ENCODE data around the gene GRM4.

GRM4 gene

DNA sequence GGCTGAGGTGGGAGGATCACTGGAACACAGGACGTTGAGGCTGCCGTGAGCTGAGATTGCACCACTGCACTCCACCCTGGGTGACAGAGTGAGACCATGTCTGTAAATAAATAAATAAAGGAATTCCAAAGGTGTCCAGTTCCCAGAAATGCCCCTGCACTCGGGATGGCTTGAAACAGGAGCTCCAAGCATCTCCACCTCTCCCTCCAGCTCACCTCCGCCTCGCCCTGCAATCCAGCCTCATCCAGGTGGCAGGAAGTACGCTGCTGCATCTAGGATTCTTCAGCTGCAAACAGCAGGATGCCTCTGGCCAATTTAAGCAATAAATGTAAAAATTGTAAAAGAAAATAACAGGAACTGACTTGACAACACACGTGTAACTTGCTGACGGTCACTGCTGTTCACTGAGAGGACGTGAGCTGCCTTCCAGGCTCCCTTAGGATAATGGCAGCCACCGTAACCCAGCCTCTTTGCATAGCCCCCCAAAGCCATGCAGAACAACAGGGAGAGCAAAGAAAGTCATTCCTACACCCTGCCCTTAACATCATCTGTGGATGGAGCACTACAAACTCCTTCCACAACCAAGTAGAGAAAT is 11.4 kb upstream of the GRM4 start:
- no peak for DNase-seq

DNA sequence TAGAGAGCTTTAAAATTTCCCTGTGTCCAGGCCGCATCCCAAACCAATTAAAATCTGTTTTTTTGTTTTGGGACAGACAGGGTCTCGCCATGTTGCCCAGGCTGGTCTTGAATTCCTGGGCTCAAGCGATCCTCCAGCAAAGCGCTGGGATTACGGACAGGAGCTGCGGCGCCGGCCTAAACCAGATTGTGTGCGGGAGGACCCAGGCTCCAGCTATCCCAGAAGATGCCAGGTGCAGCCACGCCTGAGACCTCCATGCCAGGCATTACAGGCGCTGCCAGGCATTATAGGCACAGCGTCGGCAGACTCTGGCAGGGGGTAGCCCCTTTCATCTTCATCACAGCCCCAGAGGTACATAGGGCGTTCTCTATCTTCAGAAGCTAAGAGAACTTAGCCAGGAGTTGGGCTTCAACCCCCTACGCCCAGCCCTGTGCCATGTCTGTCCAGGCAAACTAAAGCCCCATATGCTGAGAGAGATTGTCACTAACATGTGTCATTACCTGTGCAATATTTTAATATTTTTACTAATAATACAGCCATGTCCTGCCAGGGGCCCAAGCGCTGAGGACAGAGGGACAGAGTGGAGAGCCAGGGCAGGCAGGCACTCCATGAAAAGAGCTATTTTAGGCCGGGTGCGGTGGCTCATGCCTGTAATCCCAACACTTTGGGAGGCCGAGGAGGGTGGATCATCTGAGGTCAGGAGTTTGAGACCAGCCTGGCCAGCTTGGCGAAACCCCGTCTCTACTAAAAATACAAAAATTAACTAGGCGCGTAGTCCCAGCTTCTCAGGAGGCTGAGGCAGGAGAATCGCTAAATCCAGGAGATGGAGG is 9.8 kb upstream of the GRM4 start:
- no peak for DNase-seq

DNA sequence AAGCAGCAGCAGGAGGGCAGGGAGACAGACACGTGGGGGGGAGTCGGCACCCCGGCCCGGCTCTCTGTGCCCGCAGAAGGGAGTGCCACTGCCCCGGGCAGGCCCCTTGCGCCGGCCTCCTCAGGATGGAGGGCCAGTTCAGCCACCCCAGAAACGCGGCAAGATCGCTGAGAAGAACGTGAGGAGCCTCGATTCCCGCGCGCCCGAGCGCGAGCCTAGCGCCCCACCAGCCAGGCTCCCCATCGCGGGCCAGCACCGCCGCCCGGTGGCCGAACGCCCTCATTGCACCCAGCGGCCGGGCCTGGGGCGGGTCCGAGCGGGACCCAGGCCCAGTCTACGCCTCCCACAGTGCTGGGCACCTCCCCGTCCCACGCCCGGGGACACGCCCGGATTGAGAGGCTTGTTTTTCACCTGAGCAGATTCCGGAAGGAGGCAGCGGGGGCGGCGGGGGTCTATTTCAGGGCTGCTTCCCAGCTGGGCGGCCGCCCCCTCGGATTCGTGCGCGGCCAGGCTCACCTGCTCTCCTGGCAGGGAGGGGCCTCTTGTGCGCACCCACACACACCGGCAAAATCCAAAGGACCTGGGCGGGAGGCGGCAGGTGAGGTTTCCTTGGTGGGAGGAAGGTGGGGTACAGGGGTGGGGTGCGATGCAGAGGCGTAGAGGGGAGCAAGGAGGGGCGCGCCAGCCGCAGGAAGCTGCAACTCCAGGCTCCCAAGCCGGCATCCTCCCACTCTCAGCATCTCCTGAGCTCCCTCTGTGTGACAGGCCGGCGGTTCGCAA is 9.0 kb upstream of the GRM4 start:
- peak; percentile 44 to 66 for DNase-seq

DNA sequence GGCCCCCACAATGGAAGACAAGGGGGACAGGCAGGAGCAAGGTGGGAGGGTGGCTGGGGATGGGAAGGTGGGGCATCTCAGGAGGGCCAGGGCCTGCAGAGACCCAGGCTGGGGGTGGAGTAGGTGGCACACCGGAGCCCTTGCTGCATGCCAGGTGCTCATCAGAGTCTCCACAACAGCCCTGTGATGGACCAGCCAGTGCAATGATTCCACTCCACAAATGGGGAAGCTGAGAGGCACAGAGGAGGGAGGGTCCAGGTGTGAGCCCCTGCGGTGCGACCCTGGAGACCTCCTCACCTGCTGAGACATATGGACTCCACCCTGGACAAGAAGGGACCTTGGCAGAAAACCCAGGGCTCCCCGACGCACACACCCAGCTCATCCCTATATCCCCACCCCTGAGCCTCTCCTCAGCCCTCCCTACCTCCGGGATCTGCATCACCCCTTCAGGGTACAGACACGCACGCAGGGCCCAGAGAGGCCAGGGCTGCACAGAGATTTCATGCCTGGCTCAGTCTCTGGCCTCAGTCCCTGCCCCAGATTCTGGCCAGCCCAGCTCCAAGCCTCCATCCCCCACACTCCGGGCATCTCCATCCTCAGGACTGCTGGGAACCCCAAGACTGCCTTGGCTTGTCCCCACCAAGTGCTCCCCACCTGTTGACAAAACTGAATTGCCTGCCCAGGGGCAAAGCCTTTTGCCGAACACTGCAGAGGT is 7.1 kb upstream of the GRM4 start:
- no peak for DNase-seq

DNA sequence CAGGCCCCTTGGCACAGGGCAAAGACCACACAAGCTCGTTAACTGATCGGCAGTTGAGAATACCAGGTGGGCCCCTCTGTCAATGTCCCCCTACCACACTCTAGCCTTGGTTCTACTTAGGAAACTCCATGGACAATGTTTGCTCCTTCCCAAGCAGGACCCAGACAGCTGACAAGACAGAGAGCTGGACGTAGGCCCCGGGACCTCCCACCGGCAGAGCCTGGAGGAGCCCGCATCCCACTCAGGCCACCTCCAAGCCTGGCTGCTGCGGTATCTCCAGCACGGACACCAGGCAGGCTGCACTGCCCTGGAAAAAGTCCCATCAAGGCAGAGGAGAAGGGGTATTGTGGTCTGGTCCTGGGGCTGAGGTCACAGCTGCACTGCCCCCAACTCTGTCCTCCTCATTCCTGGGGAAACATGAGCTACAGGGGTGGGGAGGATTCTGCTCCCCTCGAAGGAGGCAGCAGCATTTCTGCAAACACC is 6.2 kb upstream of the GRM4 start:
- DNase-seq, result no peak

DNA sequence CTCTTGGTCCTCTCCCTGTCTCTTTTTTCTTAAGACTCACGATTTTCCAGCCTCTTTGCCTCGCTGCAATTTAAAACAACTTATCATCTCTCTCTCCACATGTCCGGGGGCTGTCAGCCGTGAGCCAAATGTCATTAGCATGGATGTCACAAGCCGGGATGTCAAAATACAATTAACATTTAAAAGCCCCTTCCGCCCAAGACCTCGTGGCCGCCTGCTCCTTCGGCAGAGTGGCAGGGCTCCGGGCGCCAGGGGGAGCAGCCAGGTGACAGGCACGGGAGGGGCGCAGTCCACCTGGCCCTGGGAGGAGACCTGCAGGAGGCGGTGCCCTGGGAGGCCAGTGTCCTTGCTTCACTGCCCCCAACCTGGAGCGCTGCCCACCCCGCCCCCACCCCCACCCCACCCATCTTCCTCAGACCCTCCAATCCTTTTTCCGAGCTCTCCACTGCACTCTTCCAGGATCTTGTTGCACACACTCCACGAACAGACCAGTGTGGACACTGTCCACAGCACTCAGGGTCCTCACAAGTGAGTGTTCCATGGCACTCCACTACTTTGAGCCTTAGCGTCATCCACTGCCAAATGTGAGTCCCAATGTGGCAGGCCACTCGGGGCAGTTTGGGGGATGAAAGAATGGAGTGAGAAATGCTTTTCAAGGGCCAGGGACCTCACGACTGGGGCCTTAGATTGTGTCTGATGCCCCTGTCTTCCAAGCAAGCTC is 5.6 kb upstream of the GRM4 start:
- DNase-seq, result no peak

DNA sequence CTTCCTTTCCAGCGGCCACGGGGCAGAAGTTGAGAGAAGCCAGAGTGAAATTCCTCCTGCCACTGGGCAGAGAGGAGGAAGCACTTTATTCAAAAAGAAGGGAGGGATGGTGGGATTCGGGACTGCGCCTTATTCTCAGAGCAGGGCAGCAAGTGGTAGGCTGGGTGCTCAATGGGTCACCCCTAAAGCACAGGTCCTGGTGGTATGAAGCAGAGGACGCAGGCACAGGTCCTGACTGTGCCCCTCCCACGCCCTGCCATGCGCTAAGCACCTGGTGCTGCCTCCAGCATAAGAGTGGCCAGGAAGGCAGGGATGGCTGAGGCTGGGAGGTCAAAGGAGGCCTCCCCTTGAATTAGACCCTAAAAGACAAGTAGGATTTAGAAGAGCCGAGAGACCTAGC is 4.9 kb upstream of the GRM4 start:
- DNase-seq, result no peak

DNA sequence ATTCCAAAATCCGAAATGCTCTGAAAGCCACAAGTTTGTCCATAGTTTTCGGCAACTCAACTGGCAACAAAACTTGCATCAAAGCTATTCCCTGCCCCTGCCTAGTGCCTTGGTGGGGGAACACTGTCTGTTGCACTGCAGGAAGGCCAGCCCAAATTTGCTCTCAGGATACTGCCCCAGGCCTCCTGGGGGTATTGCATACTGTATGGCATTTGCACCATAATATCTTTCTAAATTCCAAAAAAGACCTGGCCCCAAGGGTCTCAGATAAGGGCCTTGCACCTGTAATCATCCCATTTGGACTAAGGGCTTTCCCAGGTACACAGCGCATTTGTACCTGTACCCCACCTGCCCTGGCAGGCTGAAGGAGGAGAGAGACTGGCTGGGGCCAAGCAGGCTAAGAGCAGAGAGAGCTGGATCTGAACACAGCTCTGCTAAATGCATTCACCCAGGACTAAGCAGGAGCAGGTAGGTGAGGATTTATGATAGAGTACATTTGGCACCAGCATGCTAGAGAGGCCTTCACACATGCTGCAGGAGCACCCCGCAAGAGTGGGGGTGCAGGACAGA is 4.0 kb upstream of the GRM4 start:
- DNase-seq, result no peak

DNA sequence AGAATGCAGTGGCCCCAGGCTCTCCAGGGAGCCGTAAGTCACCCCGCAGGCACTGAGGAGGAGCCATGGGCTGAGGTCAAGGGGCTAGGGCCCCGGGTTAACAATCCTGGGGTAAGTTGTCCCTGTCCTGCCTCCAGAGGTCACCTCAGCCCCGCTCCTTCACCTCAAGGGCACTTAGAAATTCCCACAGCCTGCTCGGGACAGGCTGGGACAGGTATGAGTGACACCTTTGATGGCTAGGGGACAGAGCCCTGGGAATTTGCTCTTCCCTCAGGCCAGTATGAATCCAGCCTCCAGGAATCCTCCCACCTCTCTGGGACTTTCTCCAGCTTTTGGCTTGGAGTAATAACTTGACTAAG is 3.5 kb upstream of the GRM4 start:
- DNase-seq, result no peak

DNA sequence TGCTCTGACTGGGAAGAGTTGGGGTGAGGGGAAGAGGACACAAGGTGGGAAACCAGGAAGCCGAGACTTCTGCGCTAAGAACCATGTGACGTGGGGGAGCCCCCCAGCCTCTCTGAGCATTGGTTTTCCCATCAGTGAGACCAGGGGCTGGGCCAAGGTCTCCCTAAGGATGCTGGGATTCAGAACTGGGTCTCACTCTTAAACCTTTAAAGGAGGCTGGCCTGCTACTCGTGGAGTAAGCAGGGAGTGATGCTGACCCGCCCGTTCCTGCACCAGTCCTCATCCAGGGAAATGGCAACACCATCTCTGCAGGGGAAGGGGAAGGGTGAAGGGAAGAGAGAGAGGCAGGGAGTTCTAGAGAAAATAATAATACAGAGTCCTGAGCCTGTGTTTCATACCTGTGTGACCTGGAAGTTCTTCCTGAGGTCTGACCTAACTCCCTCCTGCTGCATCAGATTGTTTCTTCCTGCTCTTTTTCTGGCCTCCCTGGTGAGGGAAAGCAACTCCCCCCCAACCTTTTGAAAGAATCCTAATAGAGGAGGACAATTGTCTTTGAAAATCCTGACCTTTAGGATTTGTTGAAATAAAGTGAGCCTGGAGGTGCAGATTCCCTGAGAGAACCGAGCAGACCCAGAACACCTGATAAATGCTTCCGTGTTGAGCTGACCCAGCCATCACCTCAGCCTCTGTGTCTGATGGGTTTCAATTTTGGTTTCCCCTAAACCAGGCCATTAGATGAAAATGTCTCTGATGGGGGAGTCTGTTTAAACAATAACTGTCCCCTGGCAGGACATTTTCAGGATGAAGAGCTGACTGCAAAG is 3.0 kb upstream of the GRM4 start:
- no peak for DNase-seq

DNA sequence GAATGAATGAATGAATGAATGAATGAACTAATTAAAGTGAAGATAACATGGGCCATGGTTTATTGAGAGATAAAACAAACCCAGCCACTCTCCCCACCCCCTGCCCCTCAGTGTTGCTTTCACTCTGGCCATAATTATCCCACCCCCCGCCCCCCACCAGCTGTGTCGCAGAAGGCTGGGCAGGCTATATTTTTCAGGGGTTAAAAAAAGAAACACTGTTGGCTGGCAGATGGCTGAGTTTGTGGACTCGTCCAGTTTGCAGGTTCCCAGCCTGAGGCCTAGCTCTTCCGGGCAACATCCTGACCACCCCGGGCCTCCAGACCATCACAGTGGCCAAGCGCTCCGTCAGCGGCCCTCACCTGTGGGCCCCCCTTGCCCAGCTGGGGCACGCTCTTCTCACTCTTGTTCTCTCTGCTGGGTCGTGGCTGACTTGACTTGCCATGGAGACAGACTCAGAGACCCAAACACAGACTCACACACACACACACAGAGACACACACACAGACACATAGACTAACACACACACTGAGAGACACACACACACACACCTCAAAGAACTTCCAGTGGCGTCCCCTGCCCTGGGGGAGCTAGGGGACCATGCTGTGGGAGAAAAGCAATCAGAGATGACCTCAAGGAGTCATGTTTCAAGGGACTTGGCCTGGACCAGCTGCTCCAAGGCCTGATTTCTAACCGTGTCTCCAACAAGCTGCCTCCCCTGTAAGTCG is 2.2 kb upstream of the GRM4 start:
- DNase-seq, result no peak

DNA sequence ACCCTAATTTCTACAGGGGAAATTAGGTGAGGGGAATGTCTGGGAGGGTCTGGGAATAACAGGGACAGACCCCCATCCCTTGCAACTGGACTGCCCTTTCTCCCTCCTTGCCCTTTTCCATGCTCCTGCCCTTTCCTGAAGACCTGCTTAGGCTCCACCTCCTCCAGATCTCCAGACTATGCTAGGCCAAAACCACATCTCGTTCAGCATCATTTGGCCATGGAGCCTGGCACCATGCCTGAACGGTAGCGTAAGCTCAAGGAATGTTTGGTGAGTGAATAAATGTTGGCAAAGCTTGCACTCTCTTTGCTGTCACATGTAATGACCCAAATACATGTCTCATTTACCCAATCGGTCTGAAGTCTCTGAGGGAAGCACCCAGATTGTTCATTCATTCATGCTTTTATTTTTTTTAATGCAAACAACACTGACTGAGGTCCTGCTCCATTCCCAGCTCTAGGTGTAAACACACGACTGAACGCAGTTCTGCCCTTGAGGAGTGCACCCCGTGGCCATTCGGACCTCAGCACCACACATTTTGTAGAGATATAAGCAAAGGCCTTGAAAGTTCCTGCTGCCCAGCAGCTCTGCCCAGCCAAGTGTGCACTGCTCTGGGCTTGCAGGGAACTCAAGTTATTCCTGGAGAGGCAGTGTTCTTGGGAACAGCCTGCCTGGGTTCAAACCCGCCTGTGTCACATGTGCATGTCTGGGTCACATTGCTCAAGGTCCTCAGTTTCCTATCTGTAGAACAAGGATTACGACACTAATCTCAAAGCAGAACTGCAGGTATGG is 1.1 kb upstream of the GRM4 start:
- no peak for DNase-seq

DNA sequence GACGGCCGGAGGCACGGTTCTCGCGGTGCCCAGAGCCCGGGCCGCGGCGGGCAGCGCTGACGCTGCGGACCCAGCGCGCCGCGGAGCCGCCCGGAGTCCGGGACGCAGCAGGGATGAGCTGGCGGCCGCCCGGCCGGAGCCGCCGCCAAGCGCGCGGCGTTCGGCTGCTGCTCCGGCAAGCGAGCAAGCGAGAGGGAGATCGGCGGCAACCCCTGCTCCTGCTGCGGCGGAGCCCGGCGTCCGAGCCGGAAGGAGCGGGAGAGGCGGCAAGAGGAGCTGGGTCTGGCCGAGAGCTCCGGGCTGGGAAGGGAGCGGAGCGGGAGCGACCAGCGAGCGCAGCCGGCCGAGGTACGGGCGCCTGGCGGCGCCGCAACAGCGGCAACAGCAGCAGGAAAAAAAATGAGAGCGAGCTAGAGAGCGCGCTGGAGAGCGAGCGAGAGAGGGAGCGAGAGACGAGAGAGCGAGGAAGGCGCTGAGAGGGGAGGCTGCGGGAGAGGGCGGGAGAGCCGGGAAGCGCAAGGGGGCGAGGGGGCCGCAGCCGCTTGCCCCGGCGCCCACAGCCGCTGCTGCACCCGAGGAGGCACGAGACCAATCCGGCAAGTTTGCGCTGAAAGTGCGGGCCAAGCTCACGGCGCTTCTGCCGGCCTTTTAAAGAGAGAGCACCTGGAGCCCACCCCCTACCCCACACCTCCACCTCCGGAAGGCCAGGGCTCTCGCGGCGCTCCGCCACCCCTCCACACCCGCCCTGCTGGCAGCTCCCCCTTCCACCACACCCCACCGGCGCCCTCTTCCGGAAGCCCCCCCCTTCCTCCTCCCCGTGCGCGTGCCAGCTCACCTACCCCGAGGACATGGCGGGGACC is 496 bp downstream of the GRM4 start:
- peak; percentile 14 to 36 for DNase-seq

DNA sequence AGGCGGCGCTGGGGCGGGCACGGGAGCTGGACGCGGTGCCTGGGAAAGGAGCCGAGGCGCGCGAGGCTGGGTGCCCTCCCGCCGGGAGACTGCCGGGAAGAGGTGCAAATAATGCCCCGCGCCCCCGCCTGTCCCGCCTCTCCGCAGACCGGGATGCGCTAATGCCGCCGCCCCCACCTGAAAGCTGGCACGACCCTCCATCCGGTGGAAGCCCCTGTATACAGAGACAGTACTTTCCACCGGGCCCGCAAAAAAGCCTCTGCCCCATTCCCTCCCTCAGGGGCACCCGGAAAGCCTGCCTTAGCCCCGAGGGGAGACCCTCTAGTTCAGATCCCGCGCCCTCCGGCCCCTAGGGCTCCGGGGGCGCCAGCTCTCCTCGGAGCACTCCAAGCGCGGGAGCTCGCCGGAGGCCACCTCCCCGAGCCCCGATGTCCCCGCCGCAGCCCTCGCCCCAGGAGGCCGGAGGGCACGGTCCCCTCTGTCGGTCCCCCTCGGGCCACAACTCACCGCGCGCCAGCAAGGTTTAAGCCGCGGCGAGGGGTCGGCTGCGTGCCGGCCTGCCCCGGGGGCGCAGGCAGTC is 1.2 kb downstream of the GRM4 start:
- DNase-seq, result no peak

DNA sequence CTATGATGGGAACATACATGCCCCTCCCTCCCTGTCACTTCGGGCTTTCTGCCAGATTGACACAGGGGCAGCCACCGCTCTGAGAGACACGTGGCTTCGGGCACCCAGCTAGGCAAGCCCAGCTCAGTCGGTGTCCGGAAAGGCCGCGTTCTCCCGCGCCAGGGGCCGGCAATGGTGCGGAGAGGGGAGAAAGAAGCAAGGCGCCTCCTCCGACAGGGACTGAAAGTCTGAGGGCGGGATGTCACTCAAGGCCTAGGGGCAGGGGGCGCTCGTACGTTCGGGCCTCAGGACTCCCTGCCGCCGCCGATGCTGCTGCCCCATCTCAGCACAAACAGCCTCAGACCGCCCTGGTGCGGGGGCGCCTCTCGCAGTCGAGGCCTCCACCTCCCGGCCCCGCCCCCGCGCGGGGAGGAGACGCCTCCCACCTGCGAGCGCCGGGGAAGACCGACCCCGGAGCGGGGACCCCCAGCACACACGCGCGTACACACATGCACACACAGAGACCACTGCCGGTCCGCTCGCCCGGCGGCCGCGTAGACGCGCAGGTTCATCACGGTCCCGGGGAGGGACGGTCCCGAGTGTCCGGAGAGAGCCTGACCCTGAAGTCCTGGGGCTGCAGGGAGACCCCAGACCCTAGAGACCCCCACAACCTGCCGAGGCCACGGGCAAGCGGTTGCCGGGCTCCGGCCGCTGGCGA is 1.9 kb downstream of the GRM4 start:
- peak; percentile 24 to 42 for DNase-seq

DNA sequence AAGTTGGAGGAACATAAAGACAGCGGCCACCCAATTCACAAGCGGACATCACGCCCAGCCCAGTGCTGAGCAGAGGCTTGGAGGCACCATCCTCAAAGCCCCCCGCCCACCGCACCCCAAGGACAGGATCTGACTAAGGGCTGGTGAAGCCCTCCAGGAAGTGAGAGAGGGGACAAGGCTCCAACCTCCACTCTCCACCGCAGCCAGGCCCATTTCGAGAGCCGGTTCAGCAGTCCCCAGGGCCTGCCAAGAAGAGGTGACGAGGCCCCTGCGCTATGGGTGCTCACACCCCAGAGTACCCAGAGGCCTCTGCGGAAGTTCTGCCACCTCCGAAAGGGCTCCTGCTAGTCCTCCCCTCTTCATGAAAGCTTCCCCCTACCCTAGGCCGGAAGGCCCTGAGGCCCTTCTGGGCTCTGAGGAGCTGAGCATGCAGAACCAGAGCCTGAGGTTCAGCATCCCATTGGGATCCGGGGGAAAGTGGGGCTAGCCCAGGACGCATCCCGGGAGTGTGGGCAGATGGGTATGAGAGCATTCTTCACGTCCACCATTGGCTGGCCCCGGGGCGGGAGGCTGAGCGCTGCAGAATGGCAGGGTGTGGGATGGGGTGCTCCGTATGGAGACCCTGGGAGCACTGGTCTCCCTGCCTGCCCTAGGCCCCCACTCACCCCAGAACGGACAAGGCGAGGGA is 2.5 kb downstream of the GRM4 start:
- DNase-seq, result no peak
